D721Med (cell line): Measurements from ENCODE around the gene MTX1.

Experiments used
- DNase-seq: peaks from one replicate; pipeline ENCODE4 v3.0.0; 2011; ENCODE audit warnings: low spot score; ENCODE audit not compliant: insufficient read length
- FAIRE-seq: peaks from 2 replicates; lab custom pipeline; 2011; peaks lifted over from hg19 to GRCh38; lab: Jason Lieb, UNC
- TF ChIP-seq, protein P1 (sequence below): IDR thresholded peaks from 2 replicates; pipeline ENCODE4 v1.5.1; 2012; ENCODE audit warnings: mild to moderate bottlenecking, control low read depth; ENCODE audit not compliant: insufficient read depth; ENCODE audit errors: missing control alignments

The MTX1 gene

DNA sequence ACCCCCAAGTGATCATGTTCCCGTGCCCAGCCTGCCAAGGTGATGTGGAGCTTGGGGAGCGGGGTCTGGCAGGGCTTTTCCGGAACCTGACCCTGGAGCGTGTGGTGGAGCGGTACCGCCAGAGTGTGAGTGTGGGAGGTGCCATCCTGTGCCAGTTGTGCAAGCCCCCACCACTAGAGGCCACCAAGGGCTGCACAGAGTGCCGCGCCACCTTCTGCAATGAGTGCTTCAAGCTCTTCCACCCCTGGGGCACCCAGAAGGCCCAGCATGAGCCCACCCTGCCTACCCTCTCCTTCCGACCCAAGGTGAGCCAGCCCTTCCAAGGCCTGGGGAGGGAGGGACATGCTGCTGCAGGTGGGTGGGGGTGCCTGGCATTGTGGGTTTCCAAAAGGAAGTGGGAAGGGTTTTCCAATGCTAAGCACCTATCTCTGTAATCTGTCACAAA is 32.5 kb upstream of the MTX1 start:
- TF ChIP-seq, protein P1, sequence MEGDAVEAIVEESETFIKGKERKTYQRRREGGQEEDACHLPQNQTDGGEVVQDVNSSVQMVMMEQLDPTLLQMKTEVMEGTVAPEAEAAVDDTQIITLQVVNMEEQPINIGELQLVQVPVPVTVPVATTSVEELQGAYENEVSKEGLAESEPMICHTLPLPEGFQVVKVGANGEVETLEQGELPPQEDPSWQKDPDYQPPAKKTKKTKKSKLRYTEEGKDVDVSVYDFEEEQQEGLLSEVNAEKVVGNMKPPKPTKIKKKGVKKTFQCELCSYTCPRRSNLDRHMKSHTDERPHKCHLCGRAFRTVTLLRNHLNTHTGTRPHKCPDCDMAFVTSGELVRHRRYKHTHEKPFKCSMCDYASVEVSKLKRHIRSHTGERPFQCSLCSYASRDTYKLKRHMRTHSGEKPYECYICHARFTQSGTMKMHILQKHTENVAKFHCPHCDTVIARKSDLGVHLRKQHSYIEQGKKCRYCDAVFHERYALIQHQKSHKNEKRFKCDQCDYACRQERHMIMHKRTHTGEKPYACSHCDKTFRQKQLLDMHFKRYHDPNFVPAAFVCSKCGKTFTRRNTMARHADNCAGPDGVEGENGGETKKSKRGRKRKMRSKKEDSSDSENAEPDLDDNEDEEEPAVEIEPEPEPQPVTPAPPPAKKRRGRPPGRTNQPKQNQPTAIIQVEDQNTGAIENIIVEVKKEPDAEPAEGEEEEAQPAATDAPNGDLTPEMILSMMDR: no peak
- FAIRE-seq (no peak), DNase-seq (peak; percentile 17)

DNA sequence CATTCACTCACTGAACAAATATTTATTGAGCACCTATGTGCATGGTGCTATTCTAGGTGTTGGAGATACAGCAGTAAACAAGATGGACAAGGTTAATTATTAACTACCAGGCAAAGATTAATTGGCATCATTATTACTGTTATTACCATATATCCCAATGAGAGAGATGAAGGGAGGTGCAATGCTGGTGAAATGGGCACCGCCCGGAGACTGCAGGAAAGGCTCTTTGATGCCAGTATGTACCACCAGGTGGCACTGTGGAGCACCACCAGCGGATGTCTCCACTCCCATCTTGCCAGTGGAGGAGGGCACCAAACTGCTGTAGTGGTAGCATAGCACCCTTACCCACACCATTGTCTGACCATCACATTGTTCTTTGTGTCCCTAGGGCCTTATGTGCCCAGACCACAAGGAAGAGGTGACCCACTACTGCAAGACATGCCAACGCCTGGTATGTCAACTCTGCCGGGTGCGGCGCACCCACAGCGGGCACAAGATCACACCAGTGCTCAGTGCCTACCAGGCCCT is 31.9 kb upstream of the MTX1 start:
- peak; percentile 32 for FAIRE-seq
- DNase-seq: peak; percentile 100
- TF ChIP-seq, protein P1: peak; percentile 96

DNA sequence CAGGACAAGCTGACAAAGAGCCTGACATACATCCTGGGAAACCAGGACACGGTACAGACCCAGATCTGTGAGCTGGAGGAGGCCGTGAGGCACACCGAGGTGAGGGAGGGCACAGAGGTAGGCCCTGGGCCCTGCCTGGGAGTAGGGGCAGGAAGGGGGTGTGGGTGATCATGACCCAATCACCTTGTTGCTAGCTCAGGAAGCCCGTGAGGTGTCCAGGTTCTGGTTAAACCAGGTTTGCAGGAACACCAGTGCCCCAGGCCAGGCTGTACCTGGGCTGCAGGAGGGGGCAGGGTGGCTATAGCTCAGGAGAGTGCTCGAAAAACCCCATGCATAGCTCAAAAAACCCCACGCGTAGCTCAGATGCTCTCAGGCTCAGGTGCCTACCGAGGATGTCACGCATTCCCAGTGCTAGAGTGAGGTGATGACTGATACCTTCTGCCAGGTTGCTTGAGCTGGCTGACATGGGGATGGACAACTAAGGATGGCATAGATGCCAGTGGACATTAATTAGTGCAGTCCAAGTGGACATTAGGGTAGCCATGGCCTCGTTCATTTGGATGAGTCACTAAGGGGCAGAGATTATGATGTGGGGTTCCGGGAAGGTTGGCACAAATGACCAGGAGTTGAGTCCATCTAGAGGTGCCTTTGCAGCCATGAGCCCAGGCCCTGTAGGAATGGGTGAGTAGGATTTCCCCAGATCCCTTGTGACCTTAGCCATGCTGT is 31.1 kb upstream of the MTX1 start:
- TF ChIP-seq, protein P1: no peak
- peak; percentile 27 for DNase-seq
- FAIRE-seq: no peak

DNA sequence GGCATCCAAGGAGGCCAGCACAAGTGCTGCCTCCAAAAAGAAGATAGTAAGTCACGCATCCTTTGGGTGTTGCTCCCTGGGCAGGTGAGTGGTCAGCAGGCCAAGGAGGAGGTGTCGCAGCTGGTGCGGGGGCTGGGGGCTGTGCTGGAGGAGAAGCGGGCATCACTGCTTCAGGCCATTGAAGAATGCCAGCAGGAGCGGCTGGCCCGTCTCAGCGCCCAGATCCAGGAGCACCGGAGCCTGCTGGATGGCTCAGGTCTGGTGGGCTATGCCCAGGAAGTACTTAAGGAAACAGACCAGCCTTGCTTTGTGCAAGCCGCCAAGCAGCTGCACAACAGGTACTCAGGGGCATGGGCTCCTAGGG is 30.6 kb upstream of the MTX1 start:
- FAIRE-seq: no peak
- no peak for DNase-seq
- TF ChIP-seq, protein P1: no peak

DNA sequence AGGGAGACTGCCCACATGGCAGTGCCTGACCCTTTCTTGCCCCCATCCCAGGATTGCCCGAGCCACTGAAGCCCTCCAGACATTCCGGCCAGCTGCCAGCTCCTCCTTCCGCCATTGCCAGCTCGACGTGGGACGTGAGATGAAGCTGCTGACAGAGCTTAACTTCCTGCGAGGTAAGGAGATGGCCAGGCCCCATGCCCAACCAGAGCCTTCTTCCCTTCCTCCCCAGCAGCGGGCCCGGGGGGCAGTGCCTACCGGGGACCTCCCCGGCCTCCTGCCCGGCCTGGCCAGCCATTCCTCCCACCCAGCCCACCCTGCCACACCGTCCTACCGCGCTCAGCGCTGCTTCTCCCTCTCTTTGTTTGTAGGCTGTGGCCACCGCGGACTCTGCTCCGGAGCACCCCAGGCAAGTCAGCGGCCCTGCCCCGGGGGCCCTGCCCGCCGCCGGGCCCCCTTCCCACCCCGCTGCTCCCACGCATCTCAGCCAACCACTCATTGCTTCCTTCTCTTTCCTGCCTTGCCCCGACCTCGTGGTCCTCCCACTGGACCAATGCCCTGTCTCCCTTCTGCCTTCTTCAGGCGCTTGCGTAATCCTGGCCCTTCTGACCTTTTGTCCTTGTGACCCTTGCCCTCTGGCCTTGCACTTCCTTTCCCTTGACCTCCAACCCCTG is 29.9 kb upstream of the MTX1 start:
- FAIRE-seq: no peak
- TF ChIP-seq, protein P1: no peak
- DNase-seq: peak; percentile 8

DNA sequence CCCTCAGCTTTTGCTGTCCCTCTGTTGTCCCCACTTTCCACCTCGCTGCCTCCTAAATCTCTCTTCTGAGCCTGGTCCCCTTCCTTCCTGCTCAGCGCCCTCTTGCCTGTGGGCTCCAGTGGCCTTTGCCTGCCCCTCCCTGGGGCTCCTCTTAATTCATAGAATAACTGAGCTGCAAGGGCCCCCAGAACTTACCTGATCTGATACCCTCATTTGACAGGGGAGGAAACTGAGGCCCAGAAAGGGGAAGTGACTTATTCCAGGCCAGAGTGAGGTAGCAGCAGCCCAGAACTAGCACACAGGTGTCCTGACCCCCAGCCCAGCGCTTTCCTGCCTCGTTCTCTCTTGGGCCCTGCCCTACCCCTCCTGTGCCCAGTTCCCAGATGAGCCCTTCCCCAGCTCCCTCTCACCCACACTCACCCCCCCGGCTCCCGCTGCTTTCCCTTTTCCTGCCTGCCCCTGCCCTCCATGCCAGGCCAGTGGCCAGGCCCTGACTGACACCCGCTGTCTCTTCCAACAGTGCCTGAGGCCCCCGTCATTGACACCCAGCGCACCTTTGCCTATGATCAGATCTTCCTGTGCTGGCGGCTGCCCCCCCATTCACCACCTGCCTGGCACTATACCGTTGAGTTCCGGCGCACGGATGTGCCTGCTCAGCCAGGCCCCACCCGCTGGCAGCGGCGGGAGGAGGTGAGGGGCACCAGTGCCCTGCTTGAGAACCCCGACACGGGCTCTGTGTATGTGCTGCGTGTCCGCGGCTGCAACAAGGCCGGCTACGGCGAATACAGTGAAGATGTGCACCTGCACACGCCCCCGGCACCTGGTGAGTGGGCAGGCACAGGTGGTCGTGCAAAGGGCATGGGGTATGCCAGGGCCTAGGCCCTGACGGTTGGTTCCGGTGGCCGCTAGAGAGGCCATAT is 29.1 kb upstream of the MTX1 start:
- DNase-seq (peak; percentile 9), FAIRE-seq (no peak)
- TF ChIP-seq, protein P1: no peak
